ENCODE measurements around the gene DIP2C. TPM values are rescaled to one million over a fixed set of nuclear protein-coding genes. Genes with fewer than 3 reads are reported as not detected.
"Not testable (repeated sequence)": the region's sequence is repeated elsewhere in the genome, so short reads cannot be mapped to it uniquely, and the experiment has no call there.

DIP2C gene
- total RNA-seq, 2 donors from 2014 or later: 11.0 to 12.2 TPM

GRCh38 chr10:595473-595872 is 94.0 kb downstream of the DIP2C start:
- ATAC-seq (no peak), DNase-seq (no peak)
- intact Hi-C loops (cut with DNase I, micrococcal nuclease): no loop called here

GRCh38 chr10:594584-595270 is 94.7 kb downstream of the DIP2C start:
- no peak for ATAC-seq
- intact Hi-C loops (cut with DNase I, micrococcal nuclease): no loop called here
- DNase-seq: no peak

GRCh38 chr10:593901-594457 is 95.5 kb downstream of the DIP2C start:
- DNase-seq (no peak), ATAC-seq (peak; percentile 69)
- intact Hi-C loops (cut with DNase I, micrococcal nuclease): no loop called here

DNA sequence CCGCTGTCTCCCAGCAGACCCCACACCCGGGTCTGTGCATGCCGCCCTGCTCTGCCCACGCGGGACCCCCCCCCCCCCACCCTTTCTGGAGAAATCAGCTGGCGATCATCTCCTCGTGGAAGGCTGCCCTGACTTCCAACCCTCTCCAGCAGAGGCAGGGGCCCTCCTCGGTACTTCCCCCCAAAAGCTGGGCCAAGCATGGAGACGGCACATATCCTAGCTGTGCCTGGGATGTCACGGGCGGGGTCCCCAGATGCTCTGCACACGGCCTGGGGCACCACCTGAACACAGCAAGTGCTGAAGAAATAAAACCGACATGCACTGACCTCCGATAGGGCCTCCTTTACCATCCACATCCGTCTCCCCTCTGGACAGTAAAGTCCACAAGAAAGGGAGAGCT is 96.0 kb downstream of the DIP2C start:
- DNase-seq: no peak
- intact Hi-C loops (cut with DNase I, micrococcal nuclease): no loop called here
- no peak for ATAC-seq

DNA sequence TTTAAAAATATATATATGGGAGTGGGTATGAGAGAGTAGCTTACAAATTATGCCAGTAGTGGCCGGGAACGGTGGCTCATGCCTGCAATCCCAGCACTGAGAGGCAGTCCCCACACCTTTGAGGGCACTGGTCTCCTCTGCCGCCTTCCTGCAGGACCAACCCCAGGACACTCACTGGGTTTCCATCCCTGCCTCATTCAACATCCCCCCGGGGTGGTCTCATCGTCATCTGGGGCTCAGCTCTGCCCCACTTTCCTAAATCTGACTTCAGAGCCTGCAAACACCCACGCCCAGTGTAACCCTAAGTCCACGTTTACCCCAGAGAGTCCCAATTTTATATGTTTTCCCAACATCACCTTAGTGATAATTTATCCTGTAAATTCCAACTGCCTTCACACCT is 96.5 kb downstream of the DIP2C start:
- ATAC-seq (no peak), DNase-seq (no peak)
- intact Hi-C loops (cut with DNase I, micrococcal nuclease): no loop called here

DNA sequence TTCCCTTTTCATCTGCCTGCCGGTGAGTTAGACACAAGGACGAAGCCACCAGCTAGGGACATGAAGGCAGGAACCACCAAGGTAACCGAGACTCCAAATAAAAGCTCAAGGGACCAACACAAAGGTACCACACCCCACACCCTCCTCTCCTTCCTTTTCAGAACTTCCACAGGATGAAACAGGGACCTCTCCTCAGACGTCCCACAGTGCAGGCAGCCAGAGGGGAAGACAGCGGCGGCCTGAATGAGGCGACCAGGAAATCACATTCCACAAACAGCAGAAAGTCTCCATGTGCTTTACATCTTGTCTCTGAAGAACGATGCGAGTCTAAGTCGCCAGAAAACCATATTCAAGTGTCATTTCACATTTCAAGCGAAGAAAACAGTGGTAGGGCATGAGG is 97.8 kb downstream of the DIP2C start:
- DNase-seq: no peak
- intact Hi-C loops (cut with DNase I, micrococcal nuclease): no loop called here

DNA sequence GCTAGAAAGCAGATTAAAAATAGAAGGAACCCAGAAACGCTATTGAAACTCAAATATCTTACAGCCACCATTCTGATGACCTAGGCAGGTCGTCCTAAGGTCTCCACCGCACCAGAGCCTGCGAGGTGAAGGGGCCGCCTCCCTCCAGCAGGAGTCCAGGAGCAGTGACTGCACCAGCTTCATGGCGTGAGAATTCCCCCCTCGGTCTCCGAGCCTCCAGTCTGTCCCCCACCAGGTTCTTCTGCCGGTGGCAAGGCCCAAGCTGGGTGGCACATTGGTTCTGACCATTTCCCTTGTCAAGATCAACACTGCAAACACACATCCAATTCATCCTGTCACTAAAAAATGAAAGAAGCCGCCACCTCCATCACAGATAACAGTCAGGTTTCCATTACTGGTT is 98.7 kb downstream of the DIP2C start:
- intact Hi-C loops (cut with DNase I, micrococcal nuclease): no loop called here
- ATAC-seq: no peak
- no peak for DNase-seq

More for the DNA sequence above, 97.8 kb downstream of the DIP2C start:
- no peak for ATAC-seq

DNA sequence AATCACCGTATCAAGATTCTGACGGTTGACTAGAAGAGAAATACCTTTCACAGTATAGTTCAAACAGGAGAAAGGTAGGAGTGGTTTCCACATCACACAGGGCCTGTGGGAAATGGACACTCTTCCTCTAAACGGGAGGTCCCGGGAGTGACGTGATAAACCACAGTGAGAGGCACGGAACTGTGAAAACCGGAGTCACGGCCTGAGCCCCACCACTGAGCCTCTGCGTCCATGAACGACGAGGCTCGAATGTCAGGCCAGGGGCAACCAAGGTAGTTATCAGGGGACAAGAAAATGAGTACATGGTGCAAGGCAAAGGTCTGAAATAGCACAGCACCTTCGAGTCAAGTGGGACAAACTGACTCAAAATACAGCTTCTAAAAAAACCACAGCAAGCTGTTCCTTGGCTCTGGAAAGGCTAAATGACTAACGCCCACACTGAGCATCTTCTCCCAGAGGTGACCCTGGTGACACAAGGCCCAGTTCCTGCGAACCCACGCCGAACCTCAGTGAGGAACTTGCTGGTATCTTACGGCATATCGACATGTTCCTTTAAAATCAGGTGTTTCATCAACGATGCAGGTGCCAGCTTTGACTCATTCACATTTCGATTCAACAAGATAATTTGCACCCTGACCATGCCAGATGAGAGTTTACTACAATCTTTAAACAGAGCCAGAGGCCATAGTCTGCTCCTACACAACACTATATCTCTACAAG is 99.3 kb downstream of the DIP2C start:
- intact Hi-C loops (cut with DNase I, micrococcal nuclease): no loop called here
- no peak for ATAC-seq

DNA sequence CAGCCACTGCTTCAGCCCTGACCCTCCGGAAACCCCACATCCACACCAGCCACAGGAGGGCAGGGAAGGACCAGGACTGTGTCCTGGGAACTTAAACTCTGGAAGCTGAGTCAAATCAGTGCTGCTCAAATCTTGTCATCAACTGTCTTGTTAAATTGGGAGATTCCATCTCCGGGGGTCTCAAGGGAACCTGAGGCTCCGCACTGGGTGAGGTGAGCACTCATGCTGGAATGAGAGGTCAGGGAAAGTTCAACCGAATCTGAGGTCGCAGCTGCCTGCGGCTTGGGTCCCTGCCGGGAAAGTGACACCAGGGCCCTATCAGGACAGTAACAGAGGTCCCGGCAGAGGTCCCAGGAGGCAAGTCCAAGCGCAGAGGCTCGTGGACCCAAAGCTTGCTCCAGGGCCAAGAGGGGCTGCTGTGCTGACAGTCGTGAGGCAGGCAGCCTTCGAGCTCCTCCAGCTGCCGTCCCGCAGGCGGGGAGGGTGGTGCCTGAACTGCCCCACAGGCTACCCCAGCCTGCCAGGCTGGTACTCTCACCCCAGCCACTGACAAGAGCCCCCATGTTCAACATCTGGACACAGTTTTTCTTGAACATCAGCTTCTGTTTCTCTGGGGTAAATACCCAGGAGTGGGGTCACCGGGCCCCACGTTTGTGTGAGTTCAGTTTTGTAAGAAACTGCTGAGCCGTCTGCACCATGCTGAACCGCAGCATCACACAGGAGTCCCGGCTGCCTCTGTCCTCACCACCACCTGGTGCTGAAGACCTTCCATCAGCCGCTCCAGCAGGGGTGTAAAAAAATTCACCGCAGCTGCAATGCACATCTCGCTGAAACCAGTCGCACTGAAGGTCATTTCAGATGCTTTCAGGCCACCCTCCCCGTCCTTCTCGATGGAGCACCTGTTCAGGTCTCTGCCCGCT is 101.0 kb downstream of the DIP2C start:
- ATAC-seq (peak; percentile 43), DNase-seq (no peak)
- intact Hi-C loops (cut with DNase I, micrococcal nuclease): no loop called here

More for the DNA sequence above, 99.3 kb downstream of the DIP2C start:
- no peak for DNase-seq

DNA sequence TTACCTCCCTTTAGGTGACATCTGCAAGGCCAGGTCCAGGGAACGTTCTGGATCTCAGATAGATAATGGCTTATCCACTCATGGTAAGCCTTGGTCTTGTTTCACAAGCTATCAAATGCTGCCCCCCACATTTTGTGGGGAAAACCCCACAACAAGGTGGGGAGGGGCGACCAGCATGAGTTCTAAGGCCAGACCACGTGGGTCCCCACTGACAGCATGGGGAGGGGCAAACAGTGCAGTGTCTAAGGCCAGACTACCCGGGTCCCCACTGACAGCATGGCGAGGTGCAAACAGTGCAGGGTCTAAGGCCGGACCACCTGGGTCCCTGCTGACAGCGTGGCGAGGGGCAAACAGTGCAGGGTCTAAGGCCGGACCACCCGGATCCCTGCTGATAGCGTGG is 102.8 kb downstream of the DIP2C start:
- ATAC-seq: no peak
- DNase-seq: no peak
- intact Hi-C loops (cut with DNase I, micrococcal nuclease): no loop called here

DNA sequence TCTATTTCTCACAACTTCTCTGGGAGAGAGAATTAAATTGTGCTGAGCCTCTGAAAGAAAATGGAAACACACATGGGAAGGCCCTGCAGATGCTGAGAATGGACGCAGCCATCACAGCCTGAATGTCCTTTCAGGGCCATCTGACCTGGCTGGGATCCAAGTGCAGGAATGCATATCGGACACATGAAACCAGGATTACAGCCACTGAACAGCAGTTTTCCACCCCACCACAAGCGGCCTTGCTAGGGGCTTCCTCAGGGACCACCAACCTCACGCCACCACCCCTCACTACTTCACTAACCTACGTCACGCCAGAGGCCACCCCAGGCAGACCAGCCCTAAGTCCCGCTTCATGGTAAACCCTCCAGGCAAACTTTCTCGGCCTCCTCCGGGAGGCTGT is 103.3 kb downstream of the DIP2C start:
- DNase-seq (no peak), ATAC-seq (no peak)
- intact Hi-C loops (cut with DNase I, micrococcal nuclease): no loop called here

DNA sequence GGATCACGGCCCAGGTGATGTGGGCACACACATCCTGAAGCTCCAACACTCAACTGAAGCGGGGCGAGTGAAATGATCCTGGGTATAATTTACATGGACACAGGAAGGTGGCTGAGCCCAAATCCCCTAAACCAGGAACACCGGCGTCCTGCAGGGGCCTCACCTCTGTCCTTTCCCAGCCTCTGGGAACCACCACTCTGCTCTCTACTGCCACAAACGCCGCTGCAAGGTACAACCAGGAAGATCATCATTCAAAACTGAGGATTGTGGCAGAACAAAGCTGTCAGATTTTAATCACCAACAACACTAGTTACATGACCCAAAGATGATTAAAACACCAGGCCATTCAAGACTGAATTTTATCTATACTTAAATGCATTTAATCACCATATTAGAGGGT is 104.0 kb downstream of the DIP2C start:
- ATAC-seq: no peak
- intact Hi-C loops (cut with DNase I, micrococcal nuclease): no loop called here
- no peak for DNase-seq

- ATAC-seq; intact Hi-C loops (cut with DNase I, micrococcal nuclease); DNase-seq: not testable (repeated sequence)
These were observed 104.8 kb downstream of the DIP2C start for GRCh38 chr10:584497-585290.

DNA sequence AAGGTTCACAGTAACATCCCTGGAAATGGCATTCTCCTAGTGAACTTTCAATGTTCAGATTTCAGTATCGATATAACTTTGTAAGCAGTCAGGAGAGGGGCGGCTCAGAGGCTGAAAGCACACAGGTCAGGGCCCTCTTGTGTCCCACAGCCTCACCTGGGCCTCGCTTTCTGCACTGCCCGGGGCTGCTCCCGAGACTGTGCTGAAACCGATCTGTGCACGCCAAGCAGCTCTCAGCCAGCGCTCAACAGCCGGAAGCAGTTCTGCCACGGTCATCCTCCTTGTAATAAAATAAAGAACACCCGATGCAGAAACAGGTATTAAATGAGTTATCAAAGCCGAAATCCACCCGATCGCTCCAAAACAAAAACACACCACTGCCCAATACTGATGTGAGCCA is 106.0 kb downstream of the DIP2C start:
- intact Hi-C loops (cut with DNase I, micrococcal nuclease): no loop called here
- DNase-seq: no peak
- no peak for ATAC-seq

GRCh38 chr10:581776-582330 is 107.6 kb downstream of the DIP2C start:
- intact Hi-C loops (cut with DNase I, micrococcal nuclease): no loop called here
- DNase-seq (no peak), ATAC-seq (no peak)

GRCh38 chr10:580778-581177 is 108.7 kb downstream of the DIP2C start:
- intact Hi-C loops (cut with DNase I, micrococcal nuclease): no loop called here
- ATAC-seq (no peak), DNase-seq (no peak)

DNA sequence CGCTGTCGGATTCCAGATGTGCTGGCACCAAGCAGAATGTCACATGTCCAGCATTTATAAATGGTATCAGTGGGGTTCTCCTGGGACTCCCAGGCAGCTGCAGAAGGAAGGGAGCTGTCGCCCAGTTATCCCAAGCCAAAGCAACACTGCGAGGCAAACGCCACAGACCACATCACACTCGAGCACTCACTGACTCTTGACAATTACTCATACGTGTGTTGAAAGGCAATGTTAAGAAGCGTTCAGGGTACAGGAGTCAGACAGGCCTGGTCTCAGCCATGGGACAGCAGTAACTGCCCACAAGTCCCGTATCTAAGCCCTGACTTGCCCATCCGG is 113.4 kb downstream of the DIP2C start:
- ATAC-seq (no peak), DNase-seq (no peak)
- intact Hi-C loops (cut with DNase I, micrococcal nuclease): no loop called here

GRCh38 chr10:575402-576129 is 113.9 kb downstream of the DIP2C start:
- ATAC-seq: no peak

More at GRCh38 chr10:575402-576129, 113.9 kb downstream of the DIP2C start:
- no peak for DNase-seq
- intact Hi-C loops (cut with DNase I, micrococcal nuclease): no loop called here

Data from left colon (tissue), 2 donors.